GM23338 (cell line): Measurements from ENCODE around the gene SLC12A5. TPM values are rescaled to one million over a fixed set of nuclear protein-coding genes. Genes with fewer than 3 reads are reported as not detected.

Experiments used
- ATAC-seq: fragments of 200-7000 bp; cut with Tn5 transposase; 3 replicates; pipeline ENCODE4 v1.9.1; 2020
- DNase-seq: peaks from one replicate; pipeline ENCODE4 v3.0.0-alpha.2; 2015; ENCODE audit warnings: low spot score
- H2AFZ ChIP-seq: fragments of 200-600 bp; sonication (generic); 2 replicates; pipeline ENCODE4 v1.8.0; 2016; ENCODE audit warnings: antibody characterized with exemption, mild to moderate bottlenecking, moderate library complexity
- H3F3A ChIP-seq: fragments of 200-600 bp; sonication (generic); replicated peaks from 2 replicates; pipeline ENCODE4 v1.8.0; 2017; ENCODE audit warnings: antibody characterized with exemption, mixed run types, low read depth
- H3K27ac ChIP-seq: fragments of 200-600 bp; sonication (generic); 2 replicates; pipeline ENCODE4 v1.6.1; 2016; ENCODE audit warnings: low read depth
- H3K27me3 ChIP-seq: fragments of 200-600 bp; sonication (generic); 2 replicates; pipeline ENCODE4 v1.8.0; 2016; ENCODE audit warnings: mild to moderate bottlenecking, mixed run types, moderate library complexity; ENCODE audit not compliant: insufficient read depth
- H3K36me3 ChIP-seq: fragments of 200-600 bp; sonication (generic); 2 replicates; pipeline ENCODE4 v1.8.0; 2016; ENCODE audit warnings: mild to moderate bottlenecking; ENCODE audit not compliant: insufficient read depth
- H3K4me1 ChIP-seq: fragments of 200-600 bp; sonication (generic); 2 replicates; pipeline ENCODE4 v1.8.0; 2016; ENCODE audit warnings: mild to moderate bottlenecking, moderate library complexity; ENCODE audit not compliant: insufficient read depth
- H3K4me2 ChIP-seq: fragments of 200-600 bp; sonication (generic); 2 replicates; pipeline ENCODE4 v1.7.1; 2017; ENCODE audit warnings: mixed run types
- H3K4me3 ChIP-seq: fragments of 200-600 bp; sonication (generic); 2 replicates; pipeline ENCODE4 v1.6.1; 2016; ENCODE audit warnings: mixed run types
- H3K79me2 ChIP-seq: fragments of 200-600 bp; sonication (generic); replicated peaks from 2 replicates; pipeline ENCODE4 v1.8.0; 2017; ENCODE audit warnings: mild to moderate bottlenecking; ENCODE audit not compliant: insufficient read depth
- H3K9me2 ChIP-seq: fragments of 200-600 bp; sonication (generic); 2 replicates; pipeline ENCODE4 v1.8.0; 2017; ENCODE audit not compliant: insufficient read depth
- H4K20me1 ChIP-seq: fragments of 200-600 bp; sonication (generic); replicated peaks from 2 replicates; pipeline ENCODE4 v1.8.0; 2017; ENCODE audit warnings: mild to moderate bottlenecking; ENCODE audit not compliant: insufficient read depth
- H3K27ac Mint-ChIP-seq: 2 replicates; pipeline ENCODE4 v1.8.0; 2020; ENCODE audit warnings: inconsistent platforms, mild to moderate bottlenecking, moderate library complexity, mixed read lengths
- H3K27me3 Mint-ChIP-seq: 3 replicates; pipeline ENCODE4 v1.8.0; 2022; ENCODE audit warnings: low read depth, mild to moderate bottlenecking, moderate library complexity, mixed read lengths, inconsistent platforms; ENCODE audit not compliant: insufficient read depth, poor library complexity
- H3K36me3 Mint-ChIP-seq: 3 replicates; pipeline ENCODE4 v1.8.0; 2021; ENCODE audit warnings: low read depth, mild to moderate bottlenecking, inconsistent platforms, moderate library complexity, mixed read lengths
- H3K4me1 Mint-ChIP-seq: 3 replicates; pipeline ENCODE4 v1.8.0; 2020; ENCODE audit warnings: mild to moderate bottlenecking, inconsistent platforms, mixed read lengths
- H3K4me3 Mint-ChIP-seq: 3 replicates; pipeline ENCODE4 v1.8.0; 2021; ENCODE audit warnings: moderate library complexity, mild to moderate bottlenecking, inconsistent platforms, mixed read lengths
- H3K9me3 Mint-ChIP-seq: 3 replicates; pipeline ENCODE4 v1.8.0; 2020; ENCODE audit warnings: moderate library complexity, mild to moderate bottlenecking, inconsistent platforms, mixed read lengths
- CREB1 ChIP-seq: fragments of 250-450 bp; sonication (Bioruptor Pico); IDR thresholded peaks from 2 replicates; pipeline ENCODE4 v1.5.0; 2020; ENCODE audit warnings: low read depth, mild to moderate bottlenecking, moderate library complexity
- CTCF ChIP-seq, 2 experiments: fragments of 200-600 bp in 1 of 2; sonication (generic) in 1 of 2; conservative IDR thresholded peaks; 2 replicates each; pipeline versions ENCODE4 v1.5.1 to v1.6.1; 2016 to 2017; ENCODE audit warnings: antibody characterized with exemption in 2 of 2, low read depth in 2 of 2, mild to moderate bottlenecking in 2 of 2, moderate library complexity in 1 of 2
- EZH2phosphoT487 ChIP-seq: fragments of 200-600 bp; sonication (generic); IDR thresholded peaks from one replicate; pipeline ENCODE4 v1.8.1; 2018; ENCODE audit warnings: antibody characterized with exemption; ENCODE audit not compliant: unreplicated experiment
- POLR2AphosphoS5 ChIP-seq: IDR thresholded peaks from 2 replicates; pipeline ENCODE4 v1.6.1; 2016; ENCODE audit warnings: antibody characterized with exemption, low read depth
- REST ChIP-seq: IDR thresholded peaks from one replicate; pipeline ENCODE4 v1.6.1; 2018; ENCODE audit warnings: antibody characterized with exemption; ENCODE audit not compliant: unreplicated experiment
- ZNF114 ChIP-seq: fragments of 250-450 bp; sonication (Bioruptor Pico); IDR thresholded peaks from 2 replicates; pipeline ENCODE4 v1.5.0; 2020; ENCODE audit warnings: mild to moderate bottlenecking, moderate library complexity
- ZNF331 ChIP-seq: fragments of 250-450 bp; sonication (Bioruptor Pico); IDR thresholded peaks from 2 replicates; pipeline ENCODE4 v1.5.0; 2020; ENCODE audit warnings: low read depth, mild to moderate bottlenecking, moderate library complexity
- polyA plus RNA-seq: library from polyadenylated mRNA; unstranded; fragments of >200 nt; fragmentation: Nextera tagmentation; extraction: Ambion mirVana; gene quantifications from 2 replicates; pipeline ENCODE4 v1.2.1, GENCODE V29; 2016
- total RNA-seq: library from RNA; depleted of rRNA; stranded (reverse); fragments of >200 nt; shearing (Covaris generic); gene quantifications from 2 replicates; pipeline ENCODE4 v1.2.3, GENCODE V29; 2014

SLC12A5 gene
- total and polyA plus RNA-seq, 2 experiments from 2014 or later: 3.5 to 8.4 TPM

GRCh38 chr20:46062151-46062550, 33.1 kb downstream of the SLC12A5 start:
- Histone ChIP-seq H3K9me2 (no peaks in the 10 kb centered on the region), H3K27me3 (peaks cover 34% of the 10 kb centered on the region), H3K27ac (no peak overlapping the region), H3K79me2 (no peaks in the 10 kb centered on the region), H4K20me1 (peaks cover 18% of the 10 kb centered on the region), H3K4me3 (no peak overlapping the region), H3K36me3 (peaks cover 35% of the 10 kb centered on the region), H2AFZ (no peak overlapping the region), H3K4me2 (no peak overlapping the region), H3K4me1 (peaks cover 22% of the 10 kb centered on the region), H3F3A (peaks cover 15% of the 10 kb centered on the region)
- Mint-ChIP-seq H3K4me1 (peaks cover 26% of the 10 kb centered on the region), H3K4me3 (no peak overlapping the region), H3K9me3 (no peaks in the 10 kb centered on the region), H3K27ac (no peak overlapping the region), H3K36me3 (peaks cover 62% of the 10 kb centered on the region), H3K27me3 (peaks cover 36% of the 10 kb centered on the region)
- DNase-seq (no peak), ATAC-seq (no peak)
- TF ChIP-seq CTCF (conservative IDR thresholded peaks at IDR 0.05; ENCODE audit: low read depth in 2 of 2) (no peak), POLR2AphosphoS5 (no peak)

GRCh38 chr20:46062621-46063020, 33.6 kb downstream of the SLC12A5 start:
- Histone ChIP-seq H3K79me2 (no peaks in the 10 kb centered on the region), H3K27me3 (peaks cover 29% of the 10 kb centered on the region), H2AFZ (no peak overlapping the region), H3K4me2 (no peak overlapping the region), H3K27ac (no peak overlapping the region), H3K36me3 (peaks cover 36% of the 10 kb centered on the region), H4K20me1 (peaks cover 18% of the 10 kb centered on the region), H3K9me2 (no peaks in the 10 kb centered on the region), H3K4me3 (no peak overlapping the region), H3F3A (peaks cover 15% of the 10 kb centered on the region), H3K4me1 (peaks cover 22% of the 10 kb centered on the region)
- peaks cover 63% of the 10 kb centered on the region for H3K36me3 Mint-ChIP-seq
- TF ChIP-seq REST (no peak), ZNF114 (CRISPR knock-in tag) (no peak), EZH2phosphoT487 (no peak), ZNF331 (CRISPR knock-in tag) (no peak), CREB1 (CRISPR knock-in tag) (no peak)
- H3K4me3 Mint-ChIP-seq: no peak overlapping the region
- ATAC-seq: no peak
- H3K9me3 Mint-ChIP-seq: no peaks in the 10 kb centered on the region
- peaks cover 26% of the 10 kb centered on the region for H3K4me1 Mint-ChIP-seq
- peaks cover 31% of the 10 kb centered on the region for H3K27me3 Mint-ChIP-seq
- H3K27ac Mint-ChIP-seq: no peak overlapping the region
- no peak for DNase-seq
